ENCODE data around the gene PHLPP1. TPM values are rescaled to one million over a fixed set of nuclear protein-coding genes. Genes with fewer than 3 reads are reported as not detected.

The PHLPP1 gene
- total RNA-seq, 1 experiment from 2014 or later = 14.7 TPM

DNA sequence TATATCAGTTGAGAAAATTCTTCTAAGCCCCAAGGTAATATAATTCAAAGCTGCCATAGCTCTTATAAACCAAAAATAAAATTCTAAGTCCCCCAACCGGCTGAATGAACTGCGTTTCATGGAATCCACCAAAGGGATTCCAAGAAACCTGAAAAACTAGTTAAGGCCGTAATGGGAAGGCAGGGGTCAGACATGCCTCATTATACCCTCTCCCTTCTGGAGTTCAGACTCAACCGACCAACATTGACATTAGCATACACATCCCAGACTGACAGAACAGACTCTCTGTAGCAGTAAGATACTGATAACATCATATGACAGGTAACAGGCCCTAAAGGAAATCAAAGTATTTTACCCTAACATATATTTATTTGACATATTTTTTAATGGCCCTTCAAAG, 31.4 kb upstream of the PHLPP1 start:
- no peaks in the 10 kb centered on the region for H3K27me3 ChIP-seq (ENCODE audit: insufficient read depth, low read length)
- no peak for TF ChIP-seq YY1 (IDR thresholded peaks at IDR 0.05; ENCODE audit: extremely low read depth, insufficient replicate concordance, low read depth, low read length)
- no peak for TF ChIP-seq EZH2phosphoT487 (IDR thresholded peaks at IDR 0.05; ENCODE audit: borderline replicate concordance)
- TF ChIP-seq CBX3 (IDR thresholded peaks at IDR 0.05; ENCODE audit: low read depth) = no peak
- TF ChIP-seq EGR1 (IDR thresholded peaks at IDR 0.05; ENCODE audit: low read depth) = no peak
- TF ChIP-seq ZBTB33 (IDR thresholded peaks at IDR 0.05; ENCODE audit: extremely low read depth, insufficient replicate concordance, low read length) = no peak
- TF ChIP-seq EZH2 (IDR thresholded peaks at IDR 0.05) = no peak
- TF ChIP-seq POLR2AphosphoS5 (IDR thresholded peaks at IDR 0.05; ENCODE audit: low read depth, low read length) = no peak
- no peak for TF ChIP-seq SRF (IDR thresholded peaks at IDR 0.05; ENCODE audit: low read depth)
- no peak for TF ChIP-seq CTCF (IDR thresholded peaks at IDR 0.05 in 2 of 3, conservative IDR thresholded peaks at IDR 0.05 in 1 of 3; ENCODE audit: borderline replicate concordance in 1 of 3, insufficient read depth in 1 of 3, low read depth in 2 of 3, low read length in 2 of 3)
- TF ChIP-seq JUND (IDR thresholded peaks at IDR 0.05) = no peak

More for the DNA sequence above, 31.4 kb upstream of the PHLPP1 start:
- H2AFZ ChIP-seq (ENCODE audit: low read depth, low read length, poor library complexity, severe bottlenecking) = no peak overlapping the region
- H3K9me2 ChIP-seq (ENCODE audit: insufficient read depth) = no peaks in the 10 kb centered on the region
- H3K27ac ChIP-seq (ENCODE audit: low read depth, low read length) = no peak overlapping the region
- no peak overlapping the region for H3K4me2 ChIP-seq (ENCODE audit: low read length)
- no peak overlapping the region for H3K4me3 ChIP-seq (replicated peaks in 1 of 2; ENCODE audit: low read depth in 1 of 2, low read length in 2 of 2)
- ChIA-PET CTCF (no interaction called here), RAD21 (ENCODE audit: low non-redundant PET in 1 of 2, low total read pairs in 2 of 2, uncharacterized antibody in 2 of 2, unreplicated experiment in 2 of 2) (no interaction called here), POLR2A (no interaction called here)
- ATAC-seq (no peak), DNase-seq (ENCODE audit: low read depth, low spot score) (no peak)
- H3K79me2 ChIP-seq (ENCODE audit: insufficient read depth, low read length) = no peaks in the 10 kb centered on the region
- intact Hi-C loops (cut with micrococcal nuclease) = no loop called here
- peaks cover 0 to 10% of the 10 kb centered on the region in 2 experiments; a peak in 2 of 4 replicates for H3K9me3 ChIP-seq (ENCODE audit: control insufficient read depth in 1 of 2, insufficient read depth in 1 of 2, low read depth in 1 of 2, low read length in 2 of 2)
- no TSS peak for BruUV-seq (replicated peaks)
- no peaks in the 10 kb centered on the region for H4K20me1 ChIP-seq (ENCODE audit: insufficient read depth)
- H3K9ac ChIP-seq (ENCODE audit: low read length) = no peak overlapping the region
- no peaks in the 10 kb centered on the region for H3K4me1 ChIP-seq (ENCODE audit: control insufficient read depth in 1 of 2, insufficient read depth in 2 of 2, low read length in 2 of 2)
- no peaks in the 10 kb centered on the region for H3K36me3 ChIP-seq (ENCODE audit: control insufficient read depth in 1 of 2, insufficient read depth in 2 of 2, low read length in 2 of 2)

Data from HCT116 (cell line).